GM18499 (cell line): ENCODE results near the gene IRX3.
"Not testable (repeated sequence)": the region's sequence is repeated elsewhere in the genome, so short reads cannot be mapped to it uniquely, and the experiment has no call there.

Experiments
- ATAC-seq: cut with Tn5 transposase; IDR thresholded peaks from one replicate; pipeline ENCODE4 v1.9.1; 2021; ENCODE audit warnings: moderate number of reproducible peaks; ENCODE audit not compliant: insufficient read depth, unreplicated experiment

The IRX3 gene

DNA sequence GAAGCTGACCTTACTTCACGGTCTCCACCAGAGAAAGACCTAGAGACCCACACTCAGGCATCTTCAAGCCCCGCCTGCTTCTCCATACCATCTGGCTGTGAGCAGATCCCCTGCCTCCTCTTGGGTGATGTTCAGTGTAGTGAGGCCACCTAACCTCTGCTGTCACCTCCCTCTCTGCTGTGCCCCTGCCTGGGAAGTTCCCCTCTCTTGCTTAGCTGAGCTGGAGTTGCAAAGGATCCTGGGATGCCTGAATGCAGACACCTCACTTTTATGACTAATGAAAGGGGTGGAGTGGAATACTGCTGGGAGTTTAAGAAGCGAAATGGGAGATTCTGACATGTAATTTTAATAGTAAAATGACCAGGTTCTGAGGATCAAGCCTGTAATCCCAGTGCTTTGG is 5.8 kb downstream of the IRX3 start:
- no peak for ATAC-seq

DNA sequence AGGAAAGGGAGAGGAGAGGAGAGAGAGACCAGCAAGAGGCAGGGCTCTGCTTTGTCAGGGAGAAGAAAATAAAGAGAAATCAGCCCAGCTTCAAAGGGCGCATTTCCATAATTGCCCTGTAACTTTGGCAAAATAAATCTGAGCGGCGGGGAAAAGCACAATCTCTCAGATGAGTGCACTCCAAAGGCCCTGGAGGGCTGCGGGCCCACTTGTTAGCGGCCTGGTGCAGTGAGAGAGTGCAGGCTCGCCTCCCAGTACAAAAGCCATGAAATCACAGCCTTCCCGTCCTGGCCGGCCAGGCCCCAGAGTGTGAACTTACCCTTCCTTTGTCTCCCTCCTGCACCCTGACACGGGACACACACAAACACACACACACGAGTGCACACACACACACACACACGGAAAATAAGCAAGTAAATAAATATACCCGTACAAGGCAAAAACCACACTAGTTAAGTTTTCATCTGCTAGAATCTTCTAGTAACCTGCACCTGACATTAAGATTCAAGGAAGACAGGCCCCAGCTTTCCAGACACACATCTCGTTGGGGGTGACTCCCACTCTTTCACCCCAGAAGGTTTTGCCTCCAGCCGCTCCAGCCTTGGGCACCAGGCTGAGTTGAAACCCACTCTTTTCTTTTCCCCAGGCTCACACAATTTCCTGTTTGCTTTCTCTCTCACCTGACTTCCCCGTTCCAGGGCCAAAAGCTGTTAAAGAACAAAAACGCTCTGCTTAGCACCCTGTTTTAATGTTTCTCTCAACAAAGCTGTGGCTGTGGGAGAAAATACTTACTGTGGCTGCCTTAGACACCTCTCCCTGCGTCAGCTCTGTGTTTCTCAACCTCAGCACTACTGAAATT is 8.5 kb downstream of the IRX3 start:
- ATAC-seq = no peak

DNA sequence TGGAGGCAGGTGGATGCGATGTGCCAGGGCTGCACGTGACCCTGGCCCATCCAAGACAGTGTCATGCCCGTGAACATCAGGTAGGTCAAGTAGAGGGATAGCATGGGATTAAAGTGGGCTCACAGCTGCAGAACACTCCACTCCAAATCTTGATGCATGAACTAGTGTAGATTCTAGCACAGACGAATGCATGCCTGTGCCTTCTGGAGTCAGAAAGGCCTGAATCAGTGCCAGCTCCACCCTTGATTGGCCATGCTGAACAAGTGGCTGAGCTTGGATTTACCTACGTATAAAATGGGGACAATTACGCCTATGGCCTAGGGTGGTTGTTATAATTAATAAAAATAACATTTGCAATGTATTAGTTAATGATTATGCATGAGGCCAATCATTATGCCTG is 10.6 kb downstream of the IRX3 start:
- ATAC-seq = no peak

DNA sequence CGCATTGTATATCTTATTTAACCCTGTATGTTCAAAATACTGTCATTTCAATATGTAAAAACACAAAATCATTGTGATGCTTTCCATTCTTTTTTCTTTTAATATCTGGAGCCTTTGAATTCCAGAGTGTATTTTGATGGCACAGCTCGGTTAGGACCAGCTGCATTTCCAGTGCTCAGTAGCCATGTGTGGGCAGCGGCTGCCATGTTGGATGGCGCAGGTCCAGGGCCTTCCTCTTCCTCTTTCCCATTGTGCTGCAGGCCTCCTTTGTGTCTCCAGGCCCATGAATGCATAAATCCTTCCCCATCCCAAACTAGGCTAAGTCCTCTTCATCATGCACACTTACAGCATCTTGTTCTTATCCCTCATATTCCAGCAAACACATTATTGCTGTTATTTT is 13.0 kb downstream of the IRX3 start:
- ATAC-seq = no peak

DNA sequence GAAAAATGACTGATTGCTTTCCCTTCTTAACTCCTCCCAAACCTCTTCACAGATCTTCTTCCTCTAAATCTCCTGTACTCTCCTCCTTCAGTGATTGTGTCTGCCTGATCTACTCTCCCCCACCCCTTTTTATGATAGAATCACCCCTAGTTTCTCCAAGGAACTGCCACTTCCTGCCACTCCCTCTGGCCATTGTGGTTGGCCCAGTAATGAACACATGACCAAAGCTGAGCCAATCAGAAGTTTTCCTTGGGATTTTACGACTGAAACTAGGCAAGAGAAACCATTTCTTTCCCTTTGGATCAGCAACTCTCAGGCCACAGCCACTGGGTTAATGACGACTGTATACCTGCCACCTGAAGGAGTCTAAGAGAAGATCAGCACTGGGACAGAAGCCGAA is 15.9 kb downstream of the IRX3 start:
- no peak for ATAC-seq

DNA sequence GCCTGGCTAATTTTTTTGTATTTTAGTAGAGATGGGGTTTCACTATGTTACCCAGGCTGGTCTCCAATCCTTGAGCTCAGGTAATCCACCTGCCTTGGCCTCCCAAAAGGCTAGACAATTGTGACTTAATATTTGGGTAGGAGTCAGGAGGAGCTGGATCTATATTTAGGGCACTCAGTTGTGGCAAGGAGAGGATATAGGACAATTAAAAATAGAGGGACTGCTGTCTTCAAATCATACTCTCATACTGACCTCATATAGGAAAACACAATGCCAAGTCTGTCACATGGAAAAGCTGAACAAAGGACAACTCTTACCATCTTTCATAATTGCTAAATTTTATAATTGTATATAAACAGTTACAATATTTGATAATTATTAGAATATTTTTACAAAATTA is 17.1 kb downstream of the IRX3 start:
- ATAC-seq = no peak

DNA sequence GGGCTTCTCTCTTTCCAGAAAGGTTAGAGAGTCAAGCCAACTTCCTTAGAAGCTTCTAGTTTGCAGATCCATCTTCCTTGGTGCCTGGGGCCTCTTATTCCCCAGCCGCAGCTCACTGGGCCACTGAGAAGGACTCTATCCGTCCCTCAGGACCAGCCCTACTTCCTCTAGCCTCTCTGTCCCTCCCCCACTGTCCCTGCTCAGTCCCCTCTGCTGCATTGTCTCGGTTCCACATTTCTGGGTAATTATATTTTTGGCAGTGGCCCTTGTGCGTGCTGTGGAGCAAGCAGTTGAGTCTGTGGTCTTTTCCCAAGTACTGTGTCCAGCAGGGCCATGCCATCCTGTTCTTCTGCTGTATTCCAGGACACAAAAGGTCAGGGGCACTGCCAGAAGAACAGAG is 17.8 kb downstream of the IRX3 start:
- no peak for ATAC-seq

DNA sequence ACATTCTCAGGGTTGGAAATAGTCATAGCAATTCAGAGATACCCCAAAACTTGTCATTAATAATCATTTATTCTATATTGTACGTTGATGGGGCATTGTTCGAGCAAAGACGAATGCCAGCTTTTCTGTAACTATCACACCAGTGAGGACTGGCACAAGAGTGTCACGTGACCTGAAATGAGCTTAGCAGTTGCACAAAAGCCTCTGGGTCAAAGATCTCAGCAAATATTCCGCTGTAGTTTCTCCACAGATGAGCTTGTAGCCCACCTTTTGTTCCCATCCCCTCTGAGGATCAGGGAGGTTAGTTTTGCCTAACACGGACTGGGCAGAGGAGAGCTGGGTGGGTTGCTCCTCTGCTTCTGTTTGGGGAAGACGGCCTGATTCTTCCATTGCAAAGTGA is 18.2 kb downstream of the IRX3 start:
- ATAC-seq = no peak

DNA sequence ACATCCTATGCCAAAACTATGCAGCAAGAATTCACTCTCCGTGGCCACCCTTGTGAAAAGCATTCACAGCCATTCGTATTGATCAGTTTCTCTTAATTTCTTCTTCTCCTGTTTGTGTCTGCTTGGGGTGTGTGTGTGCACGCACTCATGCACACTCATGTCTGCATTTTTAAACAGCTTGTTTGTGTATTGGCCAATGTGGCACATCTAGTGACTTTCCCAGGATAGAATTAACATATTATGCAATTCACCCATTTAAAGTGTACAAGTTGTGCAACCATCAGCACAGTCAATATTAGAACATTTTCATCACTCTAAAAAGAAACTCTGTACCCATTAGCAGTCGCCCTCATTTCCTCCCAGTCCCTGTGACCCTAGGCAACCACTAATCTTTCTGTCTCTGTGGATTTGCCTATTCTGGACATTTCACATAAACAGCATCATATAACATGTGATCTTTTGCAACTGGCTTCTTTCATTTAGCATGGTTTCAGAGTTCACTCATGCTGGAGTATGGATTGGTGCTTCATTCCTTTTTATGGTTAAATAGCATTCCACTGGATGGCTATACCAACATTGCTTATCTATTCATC is 20.1 kb downstream of the IRX3 start:
- ATAC-seq = no peak

DNA sequence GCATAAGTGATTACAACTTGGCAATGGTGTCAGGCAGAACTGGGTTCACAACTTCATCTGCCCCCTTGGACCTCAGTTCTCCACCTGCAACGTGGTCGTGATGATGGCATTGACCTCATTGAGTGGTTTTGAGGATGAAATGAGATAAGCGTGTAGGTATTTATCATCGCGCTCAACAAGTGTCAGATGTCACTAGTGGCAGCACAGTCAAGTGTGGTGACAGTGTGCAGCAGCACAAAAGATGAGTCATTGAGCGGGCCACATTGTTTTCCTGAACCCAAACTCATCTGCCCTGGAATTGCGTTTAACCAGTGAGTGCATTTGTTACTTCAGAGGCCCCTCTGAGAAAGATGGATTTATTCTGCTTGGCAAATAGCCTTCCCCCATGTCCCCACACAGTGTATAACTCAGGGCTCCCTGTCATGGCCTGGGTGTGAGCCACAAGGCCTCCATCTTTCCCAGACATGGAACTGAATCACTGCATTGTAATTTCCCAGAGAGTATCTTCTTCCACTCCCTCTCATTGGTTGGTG is 20.9 kb downstream of the IRX3 start:
- ATAC-seq = no peak

DNA sequence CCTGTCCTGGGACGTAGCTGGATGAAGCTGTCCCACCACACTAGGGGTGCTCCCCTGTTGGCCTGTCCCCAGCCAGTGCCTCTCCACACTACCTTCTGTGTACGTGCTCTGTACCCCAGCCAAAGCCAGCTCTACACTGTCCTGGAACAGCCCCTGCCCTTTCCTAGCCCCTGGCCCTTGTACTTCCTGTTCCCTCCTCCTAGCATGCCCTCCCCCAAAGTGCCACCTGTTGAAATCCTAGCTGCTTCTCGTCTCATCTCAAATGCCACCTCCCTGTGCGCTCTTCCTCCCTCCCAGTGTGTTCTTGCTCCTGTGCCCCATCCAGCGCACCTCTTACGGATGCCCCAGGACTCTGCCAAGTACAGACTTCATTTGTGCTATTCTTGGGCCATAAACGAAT is 33.5 kb downstream of the IRX3 start:
- no peak for ATAC-seq

DNA sequence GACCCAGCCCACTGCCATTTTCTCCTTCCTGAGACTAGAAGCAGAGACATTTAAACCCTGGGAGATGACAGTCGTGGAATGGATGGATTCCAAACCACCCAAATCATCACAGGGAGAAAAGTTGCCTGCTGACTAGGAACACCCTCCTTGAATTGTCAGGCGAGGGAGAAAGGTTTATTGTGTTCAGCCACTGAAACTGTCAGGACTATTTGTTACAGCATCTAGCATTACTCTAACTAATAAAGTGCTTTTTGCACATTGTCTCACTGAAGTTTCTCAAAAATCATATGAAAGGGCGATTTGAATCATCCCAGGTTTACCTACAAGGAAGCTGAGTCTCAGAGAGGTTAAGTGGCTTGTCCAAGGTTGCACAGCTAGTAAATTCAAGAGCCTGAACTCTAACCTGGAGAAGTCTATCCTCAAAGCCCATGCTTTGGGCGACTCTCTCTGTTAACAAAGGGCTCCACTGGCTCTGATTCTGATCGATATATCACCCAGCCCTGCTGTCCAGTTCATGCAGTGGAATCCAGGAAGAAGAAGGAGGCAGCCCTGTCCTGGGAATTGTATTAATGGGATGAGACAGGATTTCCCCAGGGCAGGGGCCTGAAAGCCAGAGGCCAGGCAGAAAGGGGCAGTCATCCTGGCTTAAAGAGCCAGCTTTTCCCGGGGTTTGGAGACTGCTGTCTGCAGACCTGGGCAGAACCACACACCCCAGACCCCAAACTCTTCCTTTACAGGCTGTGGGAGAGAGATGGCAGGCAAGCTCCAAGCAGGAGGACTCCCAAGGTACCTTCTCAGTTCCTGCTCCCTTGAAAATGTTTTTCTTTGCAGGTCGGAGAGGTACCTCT is 37.5 kb downstream of the IRX3 start:
- ATAC-seq = no peak

DNA sequence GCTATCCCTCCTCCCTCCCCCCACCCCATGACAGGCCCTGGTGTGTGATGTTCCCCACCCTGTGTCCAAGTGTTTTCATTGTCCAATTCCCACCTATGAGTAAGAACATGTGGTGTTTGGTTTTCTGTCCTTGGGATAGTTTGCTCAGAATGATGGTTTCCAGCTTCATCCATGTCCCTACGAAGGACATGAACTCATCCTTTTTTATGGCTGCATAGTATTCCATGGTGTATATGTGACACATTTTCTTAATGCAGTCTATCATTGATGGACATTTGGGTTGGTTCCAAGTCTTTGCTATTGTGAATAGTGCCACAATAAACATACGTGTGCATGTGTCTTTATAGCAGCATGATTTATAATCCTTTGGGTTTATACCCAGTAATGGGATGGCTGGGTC is 38.9 kb downstream of the IRX3 start:
- ATAC-seq = not testable (repeated sequence)

DNA sequence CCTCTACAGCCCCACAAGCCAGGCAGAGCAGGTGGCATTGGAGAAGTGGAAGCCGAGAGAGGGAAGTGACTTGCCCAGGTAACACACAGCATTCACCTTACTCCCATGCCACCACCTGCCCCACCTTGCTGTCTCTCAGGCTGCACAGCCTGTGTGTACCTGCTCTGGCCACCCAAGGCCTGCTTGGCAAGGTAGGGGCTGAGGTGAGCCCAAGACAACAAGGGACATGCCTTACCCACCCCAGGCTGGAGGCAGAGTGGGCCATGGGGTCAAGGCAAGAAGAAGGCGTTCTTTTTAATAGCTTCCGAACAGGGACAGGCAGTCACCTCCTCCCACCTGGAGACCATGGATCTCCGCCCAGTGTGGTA is 40.1 kb downstream of the IRX3 start:
- ATAC-seq = no peak

DNA sequence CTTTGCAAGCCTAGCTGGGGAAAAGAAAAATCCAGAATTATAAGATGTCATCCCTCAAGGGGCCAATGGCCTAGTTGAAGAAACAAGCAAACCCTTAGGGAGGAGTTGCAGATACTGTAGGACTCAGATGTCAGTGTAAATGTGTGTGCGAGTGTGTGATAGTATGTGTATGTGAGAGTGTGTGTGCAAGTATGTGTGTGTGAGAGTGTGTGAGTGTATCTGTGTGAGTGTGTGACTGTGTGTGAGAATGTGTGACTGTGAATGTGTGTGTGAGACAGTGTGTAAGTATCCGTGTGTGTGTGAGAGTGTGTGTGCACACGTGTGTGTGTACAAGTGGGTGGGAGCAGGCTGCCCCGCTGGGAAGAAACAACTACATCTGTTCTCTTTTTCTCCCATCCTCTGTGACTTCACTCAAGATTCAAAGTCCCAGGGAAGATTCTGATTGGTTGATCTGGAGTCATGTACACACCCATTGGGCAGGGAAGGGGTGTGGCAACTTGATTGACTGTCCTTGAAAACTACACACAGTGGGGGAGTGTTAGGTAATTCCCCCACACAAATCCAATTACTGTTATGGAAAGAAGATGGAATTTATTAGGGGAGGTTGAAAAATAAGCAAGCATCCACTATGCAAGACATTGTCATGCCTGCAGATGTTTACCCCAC is 40.7 kb downstream of the IRX3 start:
- no peak for ATAC-seq

DNA sequence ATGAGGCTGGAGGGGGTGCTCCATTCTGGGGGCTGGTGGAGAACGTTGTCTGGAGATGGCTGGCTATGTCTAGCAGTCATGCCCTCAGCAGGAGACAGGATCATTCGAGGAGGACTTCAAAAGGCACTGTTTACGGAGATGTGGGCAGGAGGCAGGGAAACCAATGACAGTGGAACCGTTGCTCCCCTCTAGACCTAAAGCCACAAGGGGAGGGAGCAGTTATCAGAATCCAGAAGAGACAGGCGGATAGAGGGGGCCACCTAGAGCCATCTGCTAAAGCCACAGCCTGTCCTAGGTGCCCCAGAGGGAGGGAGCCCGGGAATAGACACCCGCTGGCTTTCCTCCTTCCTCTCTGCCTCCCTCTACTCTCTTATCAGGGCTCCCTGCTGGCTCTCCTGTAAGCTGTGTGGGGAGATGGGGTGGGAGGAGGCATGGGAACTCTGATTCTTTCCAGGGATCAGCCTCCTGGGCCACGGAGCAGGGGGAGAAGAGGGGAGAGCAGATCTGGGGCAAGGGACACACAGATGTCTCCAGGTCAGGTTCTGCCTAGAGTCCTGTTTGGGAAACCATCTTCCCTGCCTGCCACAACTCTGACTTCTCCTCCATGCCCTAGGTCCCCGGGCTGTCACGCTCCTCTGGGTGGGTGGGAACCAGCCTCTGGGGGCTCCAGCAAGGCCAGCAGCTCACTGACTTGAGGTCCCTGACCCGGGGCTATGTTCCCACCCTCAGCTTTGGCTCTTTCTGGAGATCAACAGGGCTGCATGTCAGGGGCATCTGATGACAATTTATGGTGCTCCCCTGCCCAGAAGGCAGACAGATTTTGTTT is 42.3 kb downstream of the IRX3 start:
- no peak for ATAC-seq

DNA sequence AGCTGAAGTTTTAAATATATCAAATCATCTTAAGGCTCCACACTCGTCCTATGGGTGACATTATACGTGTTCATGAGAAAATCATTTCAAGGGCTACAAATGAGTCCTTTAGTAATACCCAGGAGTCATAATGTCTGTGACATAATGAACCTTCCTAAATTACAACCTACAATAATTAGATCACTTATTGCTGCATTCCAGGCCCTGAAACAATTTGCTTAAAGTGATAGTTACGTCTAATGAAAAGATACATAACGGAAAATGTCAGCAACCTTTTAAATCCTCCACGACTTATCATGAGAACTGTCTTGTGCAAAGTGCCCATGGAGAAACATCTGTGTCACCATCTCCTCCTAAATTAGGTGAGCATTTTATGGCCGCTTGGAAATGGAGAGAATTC is 43.4 kb downstream of the IRX3 start:
- no peak for ATAC-seq

DNA sequence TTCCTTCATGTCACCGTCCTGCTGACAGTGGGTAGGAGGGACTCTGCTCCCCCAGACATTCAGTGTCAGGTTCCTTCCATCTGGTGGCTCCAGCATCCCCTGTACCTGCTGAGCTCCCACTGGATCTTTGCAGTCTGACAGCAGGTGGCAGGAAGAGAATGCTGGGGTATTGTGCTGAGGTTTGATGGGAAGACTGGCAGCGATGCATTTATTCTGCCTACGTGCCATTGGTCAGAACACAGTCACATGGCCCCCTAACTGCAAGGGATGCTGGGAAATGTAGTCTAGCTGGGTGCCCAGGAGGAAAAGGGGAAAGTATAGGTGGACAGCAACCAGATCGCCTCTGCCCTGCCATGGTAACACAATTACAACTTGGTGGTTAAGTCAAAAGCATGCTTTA is 44.4 kb downstream of the IRX3 start:
- no peak for ATAC-seq

DNA sequence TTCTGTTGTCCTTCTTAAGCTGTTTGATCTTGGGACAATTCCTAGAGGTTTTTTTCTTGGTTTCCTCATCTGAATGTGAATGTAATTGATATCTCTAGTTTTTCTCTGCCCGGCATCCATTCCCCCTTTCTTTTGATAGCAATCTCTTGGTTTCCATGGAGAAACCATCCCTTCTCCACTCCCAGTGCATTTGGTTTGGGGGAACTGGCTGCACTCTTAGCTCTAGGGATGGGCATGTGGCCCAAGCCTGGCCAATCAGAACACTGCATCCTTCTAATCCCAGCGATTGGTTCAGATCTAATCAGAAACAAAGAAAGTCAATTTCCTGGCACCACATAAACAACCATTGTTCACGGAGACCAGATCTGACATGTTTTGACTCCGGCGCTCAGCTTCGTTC is 45.1 kb downstream of the IRX3 start:
- ATAC-seq = no peak
